KOPT-K1 (cell line): Measurements from ENCODE around the gene SPAAR.
"Not testable (repeated sequence)": the region's sequence is repeated elsewhere in the genome, so short reads cannot be mapped to it uniquely, and the experiment has no call there.

Experiments
- H3K27ac ChIP-seq: fragments of 200-600 bp; sonication (generic); 2 replicates; pipeline ENCODE4 v1.5.1; 2016; ENCODE audit warnings: antibody characterized with exemption, mild to moderate bottlenecking, low read depth, low read length; ENCODE audit not compliant: poor library complexity, severe bottlenecking
- H3K36me3 ChIP-seq: fragments of 200-600 bp; sonication (generic); 2 replicates; pipeline ENCODE4 v1.5.1; 2017; ENCODE audit warnings: antibody characterized with exemption, mild to moderate bottlenecking, low read length, moderate library complexity; ENCODE audit not compliant: insufficient read depth
- H3K9me3 ChIP-seq: fragments of 200-600 bp; sonication (generic); 2 replicates; pipeline ENCODE4 v1.5.1; 2017; ENCODE audit warnings: antibody characterized with exemption, low read length, mild to moderate bottlenecking; ENCODE audit not compliant: insufficient read depth, poor library complexity, severe bottlenecking

Gene SPAAR

GRCh38 chr9:35909274-35909673, at the start of gene SPAAR:
Gene SPAAR, plus strand, starts transcription at chr9:35909490. Its CDS starts 974 bp downstream, at chr9:35910464.
- Histone ChIP-seq H3K9me3 (no peaks in the 10 kb centered on the region), H3K27ac (peak within 1 kb of the TSS; percentile 54)

GRCh38 chr9:35859990-35860339, 49.3 kb upstream of the SPAAR start:
- Histone ChIP-seq H3K36me3 (no peaks in the 10 kb centered on the region), H3K27ac (no peak overlapping the region), H3K9me3 (no peaks in the 10 kb centered on the region)

More at GRCh38 chr9:35909274-35909673, at the start of gene SPAAR:
- no peaks in the 10 kb centered on the region for H3K36me3 ChIP-seq

- H3K9me3 ChIP-seq, result no peaks in the 10 kb centered on the region
- H3K27ac ChIP-seq, result no peak overlapping the region
- no peaks in the 10 kb centered on the region for H3K36me3 ChIP-seq
Measured at GRCh38 chr9:35861161-35861897, 48.0 kb upstream of the SPAAR start.

- no peaks in the 10 kb centered on the region for H3K36me3 ChIP-seq
- H3K27ac ChIP-seq, result no peak overlapping the region
- H3K9me3 ChIP-seq, result no peaks in the 10 kb centered on the region
Measured at GRCh38 chr9:35862328-35862727, 47.0 kb upstream of the SPAAR start.

GRCh38 chr9:35863583-35863982, 45.7 kb upstream of the SPAAR start:
- Histone ChIP-seq H3K27ac (no peak overlapping the region), H3K9me3 (no peaks in the 10 kb centered on the region), H3K36me3 (no peaks in the 10 kb centered on the region)

GRCh38 chr9:35864695-35865255, 44.5 kb upstream of the SPAAR start:
- H3K27ac ChIP-seq, result no peak overlapping the region
- no peaks in the 10 kb centered on the region for H3K9me3 ChIP-seq
- no peaks in the 10 kb centered on the region for H3K36me3 ChIP-seq

- no peaks in the 10 kb centered on the region for H3K36me3 ChIP-seq
- H3K9me3 ChIP-seq, result no peaks in the 10 kb centered on the region
- H3K27ac ChIP-seq, result no peak overlapping the region
Measured at GRCh38 chr9:35867538-35867937, 41.8 kb upstream of the SPAAR start.

- Histone ChIP-seq H3K27ac (no peak overlapping the region), H3K9me3 (no peaks in the 10 kb centered on the region), H3K36me3 (no peaks in the 10 kb centered on the region)
Measured at GRCh38 chr9:35868933-35869332, 40.4 kb upstream of the SPAAR start.

- Histone ChIP-seq H3K36me3 (no peaks in the 10 kb centered on the region), H3K9me3 (no peaks in the 10 kb centered on the region), H3K27ac (no peak overlapping the region)
Measured at GRCh38 chr9:35869621-35870216, 39.6 kb upstream of the SPAAR start.

- H3K27ac ChIP-seq, result no peak within 1 kb of the TSS
- H3K36me3 ChIP-seq, result no peaks in the 10 kb centered on the region
- peaks cover 2% of the 10 kb centered on the region for H3K9me3 ChIP-seq
Measured at GRCh38 chr9:35870351-35870923, 38.9 kb upstream of the SPAAR start, which contains the start of gene OR13J1. Gene OR13J1, minus strand, starts transcription at chr9:35870401. Its CDS starts 0 bp downstream, at chr9:35870401.

- Histone ChIP-seq H3K27ac (no peak overlapping the region), H3K36me3 (no peaks in the 10 kb centered on the region), H3K9me3 (peaks cover 9% of the 10 kb centered on the region)
Measured at GRCh38 chr9:35871545-35871944, 37.7 kb upstream of the SPAAR start.

- Histone ChIP-seq H3K36me3 (no peaks in the 10 kb centered on the region), H3K9me3 (peaks cover 19% of the 10 kb centered on the region), H3K27ac (no peak overlapping the region)
Measured at GRCh38 chr9:35872505-35872904, 36.8 kb upstream of the SPAAR start.

GRCh38 chr9:35882263-35882848, 26.9 kb upstream of the SPAAR start:
- Histone ChIP-seq H3K9me3 (peaks cover 6% of the 10 kb centered on the region), H3K27ac (no peak overlapping the region), H3K36me3 (no peaks in the 10 kb centered on the region)

- Histone ChIP-seq H3K9me3 (no peaks in the 10 kb centered on the region), H3K27ac (no peak overlapping the region), H3K36me3 (no peaks in the 10 kb centered on the region)
Measured at GRCh38 chr9:35882996-35883395, 26.3 kb upstream of the SPAAR start.

- H3K36me3 ChIP-seq, H3K27ac ChIP-seq, H3K9me3 ChIP-seq: not testable (repeated sequence)
Measured at GRCh38 chr9:35884908-35885307, 24.4 kb upstream of the SPAAR start.
